HTR-8/SVneo (cell line): ENCODE data around the gene TMIGD3.
A peak's percentile ranks its signal among the peaks of the same experiment; 100 is the strongest.
"Not testable (repeated sequence)": the region's sequence is repeated elsewhere in the genome, so short reads cannot be mapped to it uniquely, and the experiment has no call there.

Experiments
- DNase-seq: peaks from one replicate; pipeline ENCODE4 v3.0.0; 2011; ENCODE audit warnings: low spot score, mixed read lengths; ENCODE audit not compliant: insufficient read length
- FAIRE-seq: peaks from 2 replicates; lab custom pipeline; 2011; peaks lifted over from hg19 to GRCh38; lab: Jason Lieb, UNC

Gene TMIGD3

DNA sequence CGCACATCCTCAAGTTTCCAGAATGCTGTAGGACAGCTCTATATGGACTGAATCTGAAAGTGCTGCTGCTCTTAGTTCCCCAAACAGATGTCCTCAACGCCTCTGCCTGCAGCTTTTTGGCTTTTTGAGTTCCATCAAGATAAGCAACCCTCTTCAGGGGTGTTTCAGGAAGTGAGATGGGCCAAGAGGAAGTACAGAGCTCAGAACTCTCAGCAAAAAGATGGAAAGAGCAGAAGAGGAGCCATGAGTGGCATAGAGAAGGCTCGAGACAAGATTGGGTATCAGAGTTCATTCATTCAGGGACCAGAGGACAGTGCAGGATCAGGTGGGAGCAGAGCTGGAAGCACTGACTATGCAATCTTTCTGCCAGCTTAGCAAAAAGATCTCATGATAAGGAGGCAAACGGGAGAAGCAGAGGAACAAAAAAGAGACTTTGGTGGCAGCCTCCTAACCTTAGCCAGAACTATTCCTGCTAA is at the start of gene TMIGD3, which contains the start of gene ADORA3:
Gene TMIGD3 (minus strand): TSS at position 49 of the 476 bp plus-strand sequence. CDS start 279 bp downstream, outside the sequence.
Gene ADORA3 (minus strand): TSS at position 49 of the 476 bp plus-strand sequence. CDS start 279 bp downstream, outside the sequence.
- FAIRE-seq (no peak), DNase-seq (no peak)

- DNase-seq (peak; percentile 33), FAIRE-seq (no peak)
These were observed 49.8 kb upstream of the TMIGD3 start for GRCh38 chr1:111553196-111553595.

GRCh38 chr1:111552587-111552986 is 49.2 kb upstream of the TMIGD3 start:
- FAIRE-seq = no peak
- no peak for DNase-seq

- no peak for DNase-seq
- FAIRE-seq = no peak
These were observed 48.4 kb upstream of the TMIGD3 start for GRCh38 chr1:111551623-111552411.

GRCh38 chr1:111547786-111548185 is 44.4 kb upstream of the TMIGD3 start:
- not testable (repeated sequence) for FAIRE-seq, DNase-seq

GRCh38 chr1:111542187-111542586 is 38.8 kb upstream of the TMIGD3 start:
- FAIRE-seq = no peak

DNA sequence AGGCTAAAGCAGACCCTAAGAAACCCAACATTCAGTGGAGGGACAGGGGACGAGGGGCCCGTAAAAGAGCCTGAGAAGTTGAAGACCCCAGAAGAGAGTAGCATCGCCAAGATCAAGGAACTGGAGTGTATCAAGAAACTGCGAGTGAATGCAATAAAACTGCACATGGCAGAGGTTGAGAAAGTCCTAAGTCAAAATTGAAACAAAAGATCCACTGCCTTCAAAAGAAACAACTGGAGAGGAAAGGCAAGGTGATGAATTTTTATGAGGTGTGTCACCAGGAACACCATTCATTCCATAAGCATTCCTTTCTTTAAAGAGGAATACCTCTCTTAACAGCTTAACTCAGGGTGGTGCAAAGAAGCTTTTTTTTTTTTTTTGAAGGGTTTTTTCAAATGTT is 38.3 kb upstream of the TMIGD3 start:
- DNase-seq (peak; percentile 18), FAIRE-seq (no peak)

More at GRCh38 chr1:111542187-111542586, 38.8 kb upstream of the TMIGD3 start:
- no peak for DNase-seq

DNA sequence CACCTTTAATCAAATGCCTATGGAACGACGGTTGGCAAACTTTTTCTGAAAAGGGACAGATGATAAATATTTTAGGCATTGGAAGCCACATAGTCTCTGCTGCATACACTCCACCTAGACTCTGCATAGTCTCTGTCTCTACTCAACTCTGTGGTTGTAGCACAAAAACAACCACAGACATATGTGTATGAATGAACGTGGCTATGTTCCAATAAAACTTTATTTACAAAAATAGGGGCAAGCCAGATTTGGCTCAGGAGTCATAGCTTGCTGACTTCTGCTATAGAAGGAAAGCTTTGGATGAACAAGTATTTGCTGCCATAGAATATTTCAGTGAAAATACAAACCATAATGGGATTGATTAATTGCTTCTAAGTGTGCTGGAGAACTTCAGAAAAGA is 37.5 kb upstream of the TMIGD3 start:
- DNase-seq (no peak), FAIRE-seq (no peak)

DNA sequence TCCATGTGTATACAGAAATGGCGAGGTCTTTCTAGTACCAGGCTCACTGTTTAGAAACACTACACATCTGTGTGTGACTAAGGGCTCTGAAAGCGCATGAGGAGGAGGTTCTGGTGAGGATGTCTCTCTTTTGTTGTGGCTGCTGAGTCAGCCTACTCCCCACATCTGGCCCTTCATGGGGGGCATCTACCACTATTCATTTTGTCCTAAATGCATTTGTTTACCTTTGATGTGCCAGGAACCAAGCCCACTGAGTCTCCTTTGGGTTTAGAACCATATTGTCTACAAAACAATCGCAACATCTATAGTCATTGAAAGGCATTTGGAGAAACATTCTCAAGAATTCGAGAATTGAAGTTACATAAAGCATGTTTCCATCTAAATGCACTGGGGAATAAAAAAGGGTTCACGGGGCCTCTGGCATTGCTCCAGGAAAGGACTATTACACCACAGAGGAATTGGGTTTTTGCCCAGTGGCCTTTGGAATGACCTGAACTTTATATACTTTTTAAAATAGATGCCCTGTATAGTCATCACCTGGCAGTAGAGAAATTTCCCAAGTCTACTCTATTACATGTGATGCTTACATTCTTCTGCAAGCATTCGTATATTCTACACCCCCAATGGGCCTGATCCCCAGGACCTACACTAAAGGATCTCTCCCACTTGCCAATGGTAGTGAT is 35.1 kb upstream of the TMIGD3 start:
- DNase-seq = no peak
- no peak for FAIRE-seq

GRCh38 chr1:111535256-111536191 is 32.1 kb upstream of the TMIGD3 start:
- DNase-seq (no peak), FAIRE-seq (no peak)

DNA sequence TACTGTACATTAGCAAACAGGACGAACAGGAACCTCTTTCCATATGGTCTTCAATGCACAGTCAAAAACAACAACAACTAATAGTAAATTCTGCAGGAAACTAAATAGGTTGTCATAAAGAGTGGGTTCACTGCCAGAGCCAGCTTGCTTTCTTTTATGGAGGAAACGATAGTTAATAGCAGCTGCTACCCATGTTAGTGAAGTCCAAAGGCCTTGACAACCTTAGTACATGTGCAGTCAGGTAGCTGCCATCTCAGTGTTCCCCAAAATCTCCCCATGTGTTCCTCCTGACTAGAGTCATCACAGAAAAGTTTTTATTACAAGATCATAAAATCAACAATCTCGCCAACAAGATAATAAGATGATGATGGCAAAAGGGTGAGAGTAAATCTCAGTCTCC is 16.6 kb upstream of the TMIGD3 start:
- FAIRE-seq = no peak
- no peak for DNase-seq

DNA sequence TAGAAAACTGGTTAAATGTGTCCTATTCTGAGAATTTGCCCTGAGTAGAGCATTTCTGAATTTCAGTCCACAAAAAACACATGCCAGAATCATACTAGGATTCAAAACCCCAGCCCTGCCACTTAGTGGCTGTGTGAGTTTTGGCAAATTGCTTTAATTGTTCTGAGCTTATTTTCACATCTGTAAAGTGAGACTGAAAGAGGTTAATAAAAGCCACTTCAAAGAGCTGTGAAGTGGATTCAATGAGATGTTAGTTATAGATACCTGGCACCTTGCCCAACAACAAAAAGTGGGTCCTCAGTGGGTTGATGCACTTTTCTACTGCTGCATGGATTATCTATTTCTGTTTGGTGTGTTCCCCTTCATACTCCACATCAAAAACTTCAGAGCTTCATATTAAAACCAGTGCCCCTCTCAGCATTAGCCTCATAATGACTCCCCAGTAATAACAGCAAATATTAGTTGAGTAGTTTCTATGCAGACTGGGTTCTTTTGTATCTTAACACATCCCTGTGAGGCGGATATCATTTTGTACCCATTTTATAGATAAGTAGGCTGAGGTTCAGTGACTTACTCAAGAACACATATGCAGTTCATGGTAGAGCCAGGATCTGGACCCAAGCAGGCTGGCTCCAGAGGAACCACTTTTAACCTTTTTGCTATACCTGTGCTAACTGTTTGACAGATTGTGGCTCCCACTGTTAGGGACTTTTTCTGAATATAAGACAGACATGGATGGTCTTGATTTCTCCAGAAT is 14.2 kb upstream of the TMIGD3 start:
- FAIRE-seq (no peak), DNase-seq (no peak)

GRCh38 chr1:111516005-111516535 is 12.6 kb upstream of the TMIGD3 start:
- FAIRE-seq (no peak), DNase-seq (no peak)

GRCh38 chr1:111515291-111516004 is 12.0 kb upstream of the TMIGD3 start:
- DNase-seq = no peak
- no peak for FAIRE-seq

DNA sequence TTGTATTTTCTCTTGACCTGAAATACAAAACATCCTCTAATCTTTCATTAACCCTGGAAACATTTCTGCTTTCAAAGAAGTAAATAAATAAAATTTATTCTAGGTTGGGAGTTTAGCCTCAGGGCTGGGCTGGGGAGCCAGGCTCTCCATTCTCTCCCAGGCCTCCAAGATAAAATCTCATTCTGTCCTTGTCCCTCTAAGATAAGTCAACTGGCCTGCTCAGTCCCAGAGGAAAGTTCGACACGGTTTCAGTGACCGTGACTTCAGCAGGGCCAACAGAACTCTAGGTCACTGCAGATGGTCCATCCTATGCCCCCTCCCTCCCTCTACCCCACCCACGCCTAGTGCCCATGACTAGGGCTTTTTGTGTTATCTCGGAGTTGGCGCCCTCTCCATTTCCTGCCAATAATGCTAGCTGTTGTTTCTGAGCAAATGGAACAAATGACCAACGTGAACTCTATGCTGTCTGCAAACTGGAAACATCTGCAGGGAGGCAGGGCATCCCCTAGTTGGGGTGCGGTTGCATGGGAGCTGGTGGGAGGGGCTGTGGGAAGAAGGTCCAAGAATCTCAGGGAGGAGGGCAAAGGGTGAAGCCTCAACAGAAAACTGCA is 10.1 kb upstream of the TMIGD3 start:
- FAIRE-seq (no peak), DNase-seq (no peak)

- FAIRE-seq (no peak), DNase-seq (no peak)
These were observed 9.5 kb upstream of the TMIGD3 start for GRCh38 chr1:111512931-111513330.

- FAIRE-seq (no peak), DNase-seq (no peak)
These were observed 8.9 kb upstream of the TMIGD3 start for GRCh38 chr1:111512132-111512889.
